GM12892 (cell line): Measurements from ENCODE around the gene SLC44A1.

Experiments
- POLR2AphosphoS5 ChIP-seq: IDR thresholded peaks from 2 replicates; pipeline ENCODE4 v1.6.1; 2011; ENCODE audit warnings: low read depth, low read length, control low read depth
- TAF1 ChIP-seq: IDR thresholded peaks from 2 replicates; pipeline ENCODE4 v1.6.1; 2011; ENCODE audit warnings: low read depth, mild to moderate bottlenecking, control low read depth, low read length, borderline replicate concordance

- no peak for TF ChIP-seq TAF1
- TF ChIP-seq POLR2AphosphoS5 = no peak
These were observed 84.6 kb downstream of the SLC44A1 start for GRCh38 chr9:105328872-105329718.
